IPS-20b (cell line): ENCODE data around the gene C10orf88.

Experiments used
- H3K27ac ChIP-seq: one replicate; pipeline ENCODE4 v1.5.1; 2013; ENCODE audit warnings: low read length
- H3K27me3 ChIP-seq: 2 replicates; pipeline ENCODE4 v1.6.1; 2013; ENCODE audit warnings: mild to moderate bottlenecking, low read length, inconsistent platforms; ENCODE audit not compliant: insufficient read depth
- H3K36me3 ChIP-seq: 2 replicates; pipeline ENCODE4 v1.6.1; 2013; ENCODE audit warnings: low read depth, mild to moderate bottlenecking, inconsistent platforms, low read length, moderate library complexity; ENCODE audit not compliant: insufficient read depth
- H3K4me1 ChIP-seq: 2 replicates; pipeline ENCODE4 v1.6.1; 2013; ENCODE audit warnings: mild to moderate bottlenecking, control low read depth, inconsistent platforms, low read length, moderate library complexity; ENCODE audit not compliant: insufficient read depth
- H3K4me3 ChIP-seq: 2 replicates; pipeline ENCODE4 v1.5.1; 2013; ENCODE audit warnings: mild to moderate bottlenecking, low read length, inconsistent platforms
- H3K9ac ChIP-seq: 2 replicates; pipeline ENCODE4 v1.6.1; 2013; ENCODE audit warnings: low read depth, mild to moderate bottlenecking, inconsistent platforms, low read length, moderate library complexity
- H3K9me3 ChIP-seq: 2 replicates; pipeline ENCODE4 v1.6.1; 2013; ENCODE audit warnings: mild to moderate bottlenecking, low read depth, low read length, inconsistent platforms; ENCODE audit not compliant: insufficient read depth

C10orf88 gene

DNA sequence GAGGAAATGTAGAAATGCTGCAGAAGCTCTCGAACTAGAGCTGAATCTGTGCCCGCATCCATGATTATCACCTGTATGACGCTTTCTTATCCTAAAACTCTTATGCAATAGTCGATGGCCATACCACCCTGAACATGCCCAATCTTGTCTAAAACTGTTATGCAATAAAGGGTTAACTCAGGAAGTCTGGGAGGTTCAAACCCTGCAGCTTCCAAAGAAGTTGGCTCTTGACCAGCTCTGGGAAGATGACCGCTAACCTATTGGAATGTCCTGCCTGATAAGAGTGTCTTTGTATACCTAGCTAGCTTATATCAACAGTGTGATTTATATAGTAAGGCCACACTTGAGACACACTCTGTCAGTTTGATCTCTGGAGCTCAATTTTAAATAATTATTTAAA lies 3.4 kb upstream of the C10orf88 start:
- Histone ChIP-seq H3K9ac (no peak overlapping the region), H3K4me1 (no peaks in the 10 kb centered on the region), H3K27me3 (peaks cover 32% of the 10 kb centered on the region), H3K9me3 (peaks cover 10% of the 10 kb centered on the region), H3K36me3 (no peaks in the 10 kb centered on the region), H3K4me3 (no peak overlapping the region), H3K27ac (no peak overlapping the region)

DNA sequence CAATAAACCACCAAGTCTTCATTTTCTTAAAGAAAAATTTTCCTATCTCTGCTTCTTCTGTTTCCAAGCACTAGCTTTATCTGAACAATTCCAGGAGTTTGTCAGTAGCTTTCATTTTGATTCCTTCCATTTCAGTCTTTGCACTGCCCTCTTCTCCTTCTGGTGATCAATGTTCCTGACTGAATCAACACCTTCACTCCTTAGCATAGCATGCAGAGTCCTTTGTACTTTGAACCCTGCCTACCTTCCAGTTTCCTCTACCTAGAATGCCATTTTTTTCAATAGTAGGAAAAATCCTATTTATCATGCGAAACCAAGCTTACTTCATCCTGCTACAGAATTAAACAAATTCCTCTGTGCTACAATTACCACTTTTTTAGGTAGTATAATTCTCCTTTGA lies 1.9 kb upstream of the C10orf88 start:
- no peak overlapping the region for H3K9ac ChIP-seq

DNA sequence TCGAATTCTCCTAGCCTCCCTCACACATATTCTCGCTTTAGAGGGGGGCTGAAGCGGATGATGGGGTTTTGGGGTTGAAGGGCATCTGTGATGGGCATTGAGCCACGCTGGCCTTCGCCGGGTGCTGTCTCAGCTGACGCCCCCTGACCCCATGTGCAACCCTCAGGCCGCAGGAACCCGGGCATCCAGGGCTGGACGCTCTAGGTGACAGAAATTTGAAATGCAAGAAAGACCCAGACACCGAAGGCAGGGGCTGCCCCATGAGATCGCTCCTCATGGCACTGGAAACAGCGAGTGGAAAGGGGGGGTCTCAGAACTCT lies 664 bp upstream of the C10orf88 start:
- Histone ChIP-seq H3K4me3 (peak overlapping the region; percentile 69; the same call in 1 of the 2 replicates), H3K36me3 (peaks cover 9% of the 10 kb centered on the region; the same call in 1 of the 2 replicates), H3K9me3 (peaks cover 10% of the 10 kb centered on the region), H3K9ac (no peak overlapping the region), H3K27me3 (peaks cover 32% of the 10 kb centered on the region), H3K4me1 (no peaks in the 10 kb centered on the region), H3K27ac (no peak overlapping the region)

More for the DNA sequence above, 1.9 kb upstream of the C10orf88 start:
- Histone ChIP-seq H3K36me3 (peaks cover 2% of the 10 kb centered on the region; the same call in 1 of the 2 replicates), H3K27me3 (peaks cover 32% of the 10 kb centered on the region), H3K9me3 (peaks cover 10% of the 10 kb centered on the region), H3K27ac (no peak overlapping the region), H3K4me1 (no peaks in the 10 kb centered on the region), H3K4me3 (no peak overlapping the region)

DNA sequence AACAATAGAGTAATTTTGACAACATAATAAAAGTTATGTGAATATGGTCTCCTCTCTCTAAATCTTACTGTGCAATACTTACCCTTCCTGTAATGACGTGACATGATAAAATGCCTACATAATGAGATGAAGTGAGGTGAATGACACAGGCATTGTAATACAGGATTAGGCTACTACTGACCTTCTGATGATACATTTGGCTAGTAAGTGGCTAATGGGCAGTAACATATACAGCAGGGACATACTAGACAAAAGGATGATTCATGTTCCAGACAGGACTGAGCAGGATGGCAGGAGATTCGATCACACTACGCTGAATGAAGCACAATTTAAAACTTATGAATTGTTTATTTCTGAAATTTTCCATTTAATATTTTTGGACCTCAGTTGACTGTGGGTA lies 4.7 kb downstream of the C10orf88 start:
- Histone ChIP-seq H3K4me3 (no peak overlapping the region), H3K27ac (no peak overlapping the region), H3K4me1 (no peaks in the 10 kb centered on the region), H3K9me3 (no peaks in the 10 kb centered on the region), H3K36me3 (peaks cover 46% of the 10 kb centered on the region), H3K9ac (no peak overlapping the region), H3K27me3 (peaks cover under 1% of the 10 kb centered on the region; the same call in 1 of the 2 replicates)

DNA sequence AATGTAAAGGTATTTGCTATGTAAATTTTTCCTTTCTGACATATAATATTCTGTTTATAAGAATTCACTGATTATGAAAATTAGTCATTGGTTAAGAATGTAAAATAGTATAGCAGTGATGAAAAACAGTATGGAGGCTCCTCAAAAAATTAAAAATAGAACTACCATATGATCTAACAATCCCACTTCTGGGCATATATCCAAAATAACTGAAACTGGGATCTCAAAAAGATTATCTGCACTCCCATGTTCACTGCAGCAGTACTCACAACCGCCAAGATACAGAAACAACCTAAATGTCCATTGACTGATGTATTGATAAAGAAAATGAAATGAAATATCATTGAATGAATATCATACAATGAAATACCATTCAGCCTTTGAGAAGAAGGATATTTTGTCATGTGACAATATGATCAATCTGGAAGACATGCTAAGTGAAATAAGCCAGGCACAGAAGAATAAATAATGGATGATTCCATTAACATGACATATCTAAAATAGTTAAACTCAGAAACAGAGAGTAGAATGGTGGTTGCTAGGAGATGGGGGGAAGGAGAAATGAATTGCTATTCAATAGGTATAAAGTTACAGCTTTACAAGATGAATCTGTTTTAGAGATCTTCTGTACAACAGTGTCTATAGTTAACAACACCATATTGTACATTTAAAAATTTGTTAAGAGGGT lies 14.0 kb downstream of the C10orf88 start:
- no peaks in the 10 kb centered on the region for H3K27me3 ChIP-seq
- H3K4me3 ChIP-seq, result no peak overlapping the region
- H3K4me1 ChIP-seq, result no peaks in the 10 kb centered on the region
- H3K9ac ChIP-seq, result no peak overlapping the region
- H3K9me3 ChIP-seq, result no peaks in the 10 kb centered on the region
- no peak overlapping the region for H3K27ac ChIP-seq
- H3K36me3 ChIP-seq, result peaks cover 39% of the 10 kb centered on the region

DNA sequence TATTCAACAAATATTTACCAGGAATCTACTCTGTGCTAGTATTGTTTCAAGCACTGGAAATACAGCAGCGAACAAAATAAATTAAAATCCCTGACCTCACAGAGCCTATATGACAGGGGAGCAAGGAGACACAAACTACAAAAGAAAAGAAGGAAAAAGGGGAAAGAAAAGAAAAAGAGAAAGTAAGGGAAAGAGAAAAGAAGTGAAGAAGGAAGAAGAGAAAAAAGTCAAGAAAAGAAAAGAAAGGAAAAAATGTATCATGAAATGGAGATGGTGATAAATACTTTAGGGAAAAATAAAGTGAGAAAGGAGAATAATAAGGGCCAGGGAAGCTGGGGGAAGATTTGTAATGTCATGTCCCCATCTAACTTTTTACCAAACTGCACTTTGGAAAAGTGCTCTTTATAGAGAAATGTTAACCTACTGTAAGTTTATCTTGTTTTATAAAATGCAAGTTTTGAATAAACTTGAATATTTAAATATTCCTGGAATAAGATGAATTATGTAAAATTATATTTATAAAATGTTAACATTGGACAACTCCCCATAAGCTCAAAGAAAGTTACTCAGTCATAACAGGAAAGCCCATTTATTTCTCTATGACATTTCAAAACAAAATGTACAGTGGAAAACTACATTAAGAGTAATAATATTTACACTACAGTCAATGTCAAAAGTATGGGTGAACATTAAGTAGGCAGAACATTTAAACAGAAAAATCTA lies 14.7 kb downstream of the C10orf88 start:
- H3K36me3 ChIP-seq, result peaks cover 38% of the 10 kb centered on the region
- no peak overlapping the region for H3K4me3 ChIP-seq
- H3K9me3 ChIP-seq, result no peaks in the 10 kb centered on the region
- H3K9ac ChIP-seq, result no peak overlapping the region
- H3K4me1 ChIP-seq, result no peaks in the 10 kb centered on the region
- H3K27ac ChIP-seq, result no peak overlapping the region
- no peaks in the 10 kb centered on the region for H3K27me3 ChIP-seq

DNA sequence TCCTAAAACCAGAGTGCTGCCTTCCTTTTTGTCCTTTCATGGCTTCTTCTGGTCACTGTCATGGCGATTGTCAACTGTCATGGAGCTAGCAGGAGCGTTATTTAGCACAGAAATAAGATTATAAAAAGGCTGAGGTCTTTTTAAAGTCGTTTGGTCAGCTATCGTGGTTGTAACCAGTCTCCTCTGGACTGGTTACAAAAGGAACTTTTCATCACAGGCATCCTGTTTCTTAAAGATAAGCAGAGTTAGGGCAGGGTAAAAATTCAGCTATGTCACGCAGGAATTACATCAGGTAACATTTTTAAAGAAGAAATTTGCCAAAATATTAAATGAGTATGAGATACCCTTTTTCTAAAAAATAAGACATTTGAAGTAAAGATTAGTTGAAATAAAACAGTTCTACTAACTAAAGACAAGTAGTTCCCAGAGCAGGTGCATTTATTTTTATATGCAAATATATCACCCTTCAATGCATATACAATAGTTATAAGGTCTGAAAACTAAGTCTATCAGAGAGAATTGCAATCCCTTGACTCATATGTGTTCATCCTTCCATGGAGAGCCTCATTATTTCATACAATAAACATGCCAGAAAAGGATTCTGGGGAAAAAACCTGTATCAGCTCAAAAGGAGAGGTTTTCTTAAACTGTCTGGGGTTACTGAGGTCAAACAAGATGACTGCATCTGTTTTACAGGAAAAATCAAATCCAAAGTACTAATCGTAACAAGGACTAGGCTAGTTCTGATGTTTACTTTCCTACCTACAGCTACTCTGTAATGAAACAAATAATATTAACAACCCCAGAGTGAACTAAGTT lies 22.7 kb downstream of the C10orf88 start:
- H3K9me3 ChIP-seq, result no peaks in the 10 kb centered on the region
- H3K36me3 ChIP-seq, result peaks cover 8% of the 10 kb centered on the region
- no peak overlapping the region for H3K27ac ChIP-seq
- no peaks in the 10 kb centered on the region for H3K27me3 ChIP-seq
- no peak overlapping the region for H3K4me3 ChIP-seq
- no peaks in the 10 kb centered on the region for H3K4me1 ChIP-seq
- no peak overlapping the region for H3K9ac ChIP-seq

DNA sequence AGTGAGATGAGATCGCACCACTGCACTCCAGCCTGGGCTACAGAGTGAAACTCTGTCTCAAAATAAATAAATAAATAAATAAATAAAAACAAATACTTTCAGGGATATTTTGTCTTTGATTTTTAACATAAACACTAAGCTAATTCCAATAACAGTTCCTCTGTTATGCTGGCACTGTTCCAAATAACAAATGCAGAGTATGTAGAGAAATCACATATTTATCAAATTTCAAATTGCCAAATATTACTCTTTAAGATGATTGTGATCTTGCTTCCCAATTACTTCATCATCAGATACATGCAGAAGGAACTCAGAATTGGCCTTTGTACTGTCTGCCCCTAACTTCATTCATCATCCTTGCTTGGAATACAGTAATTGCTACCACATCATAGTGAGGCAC lies 23.9 kb downstream of the C10orf88 start:
- Histone ChIP-seq H3K36me3 (peaks cover 3% of the 10 kb centered on the region; the same call in 1 of the 2 replicates), H3K27ac (no peak overlapping the region), H3K4me1 (no peaks in the 10 kb centered on the region), H3K9ac (no peak overlapping the region), H3K27me3 (no peaks in the 10 kb centered on the region), H3K4me3 (no peak overlapping the region), H3K9me3 (no peaks in the 10 kb centered on the region)

DNA sequence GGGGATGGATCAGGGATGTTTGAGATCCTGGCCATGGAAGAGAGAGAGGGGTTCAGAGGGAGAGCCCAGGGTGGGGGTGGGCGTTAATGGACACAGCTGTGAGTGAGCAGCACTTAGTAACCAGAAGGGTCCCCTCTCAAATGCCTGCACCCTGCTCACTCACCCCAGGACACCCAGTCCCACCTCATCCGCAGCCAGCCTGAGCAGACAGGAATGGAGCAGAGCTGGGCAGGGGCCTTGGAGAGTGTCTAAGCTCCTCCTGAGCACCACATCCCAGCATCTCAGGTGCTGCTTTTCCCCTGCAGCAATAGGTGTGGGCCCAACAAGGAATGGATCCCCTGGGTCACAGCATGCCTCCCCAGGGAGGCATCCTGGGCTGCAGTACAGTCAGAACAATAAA lies 38.3 kb downstream of the C10orf88 start:
- Histone ChIP-seq H3K9ac (no peak overlapping the region), H3K4me3 (no peak overlapping the region), H3K4me1 (no peaks in the 10 kb centered on the region), H3K27ac (no peak overlapping the region), H3K36me3 (no peaks in the 10 kb centered on the region), H3K9me3 (no peaks in the 10 kb centered on the region), H3K27me3 (no peaks in the 10 kb centered on the region)

DNA sequence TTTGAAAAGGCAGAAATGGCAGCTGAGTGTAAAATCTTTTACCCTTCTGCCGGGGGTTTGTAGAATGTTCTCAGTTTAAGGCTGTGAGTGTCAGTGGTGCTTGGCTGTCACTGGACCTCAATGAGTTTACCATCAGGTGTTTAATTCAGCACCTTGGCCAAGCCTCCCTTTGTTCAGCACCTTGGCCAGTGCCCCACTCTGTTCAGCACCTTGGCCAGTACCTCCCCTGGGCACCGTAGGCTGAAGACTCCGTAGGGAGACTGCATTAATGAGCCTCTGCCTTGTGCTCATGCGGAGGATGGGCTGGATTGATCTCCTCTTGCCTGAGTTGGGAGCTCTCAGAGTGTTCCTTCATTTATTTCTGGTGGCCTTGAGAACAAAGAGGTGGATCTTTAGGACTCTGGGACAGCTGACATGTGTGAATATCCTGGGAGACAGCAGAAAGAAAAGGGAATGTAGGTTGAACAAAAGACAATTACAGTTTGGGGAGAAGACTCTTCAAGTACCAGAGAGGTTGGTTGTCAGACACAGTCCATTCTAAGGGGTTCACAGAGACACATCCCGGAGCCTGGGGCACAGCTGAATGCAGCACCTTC lies 42.0 kb downstream of the C10orf88 start:
- H3K36me3 ChIP-seq, result no peaks in the 10 kb centered on the region
- peaks cover 17% of the 10 kb centered on the region; the same call in 1 of the 2 replicates for H3K27me3 ChIP-seq
- H3K4me1 ChIP-seq, result no peaks in the 10 kb centered on the region
- no peak overlapping the region for H3K27ac ChIP-seq
- no peak overlapping the region for H3K9ac ChIP-seq
- H3K4me3 ChIP-seq, result no peak overlapping the region
- H3K9me3 ChIP-seq, result no peaks in the 10 kb centered on the region

DNA sequence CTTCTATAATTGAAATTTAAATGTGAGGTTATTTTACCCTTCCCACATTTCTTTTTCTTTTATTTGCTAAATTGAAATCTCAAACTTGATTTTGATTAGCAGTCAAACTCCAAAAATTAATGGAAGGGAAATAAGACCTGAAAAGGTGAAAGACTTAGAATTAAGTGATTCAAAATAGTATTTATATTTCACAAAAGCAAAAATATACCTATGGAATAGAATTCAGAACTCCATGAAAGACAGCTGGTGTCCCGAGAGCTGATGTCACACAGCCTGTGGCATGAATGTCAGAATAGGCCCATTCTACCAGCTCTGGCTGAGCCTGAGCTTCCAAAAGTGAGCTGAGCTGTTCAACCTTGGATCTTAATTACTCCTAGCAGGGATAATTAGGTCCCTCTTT lies 43.7 kb downstream of the C10orf88 start, which contains the start of gene FAM24A:
Gene FAM24A (plus strand): TSS at position 301 of the 400 bp plus-strand sequence. CDS start 1,025 bp downstream, outside the sequence.
- Histone ChIP-seq H3K36me3 (no peaks in the 10 kb centered on the region), H3K9ac (no peak within 1 kb of the TSS), H3K4me3 (no peak within 1 kb of the TSS), H3K27ac (no peak within 1 kb of the TSS), H3K27me3 (peaks cover 17% of the 10 kb centered on the region; the same call in 1 of the 2 replicates), H3K4me1 (no peaks in the 10 kb centered on the region), H3K9me3 (no peaks in the 10 kb centered on the region)
